Subcutaneous adipose tissue (tissue), 4 donors: ENCODE measurements around the gene GCH1. TPM values are rescaled to one million over a fixed set of nuclear protein-coding genes. Genes with fewer than 3 reads are reported as not detected.

Source experiments
- CTCF ChIP-seq: fragments of 450-650 bp; IDR thresholded peaks from one replicate; pipeline ENCODE4 v1.5.1; 2016; ENCODE audit warnings: low read depth, mild to moderate bottlenecking, control low read depth, antibody characterized with exemption, moderate library complexity
- total RNA-seq, 4 donors: library from RNA; depleted of rRNA; stranded (reverse); fragments of >200 nt; gene quantifications; one replicate each; pipeline ENCODE4 v1.1.0, GENCODE V29; 2016

GCH1 gene
- total RNA-seq, 4 donors from 2014 or later: 2.6 to 7.6 (median 4.9) TPM

GRCh38 chr14:54877015-54877702 lies 25.5 kb downstream of the GCH1 start:
- no peak for TF ChIP-seq CTCF

GRCh38 chr14:54867011-54867410 lies 35.6 kb downstream of the GCH1 start:
- TF ChIP-seq CTCF: no peak

- no peak for TF ChIP-seq CTCF
Measured at GRCh38 chr14:54866588-54866987, 36.0 kb downstream of the GCH1 start.

- no peak for TF ChIP-seq CTCF
Measured at GRCh38 chr14:54864526-54864925, 38.1 kb downstream of the GCH1 start.

- TF ChIP-seq CTCF: no peak
Measured at GRCh38 chr14:54857830-54858269, 44.8 kb downstream of the GCH1 start.

GRCh38 chr14:54856152-54856551 lies 46.5 kb downstream of the GCH1 start:
- TF ChIP-seq CTCF: no peak

- no peak for TF ChIP-seq CTCF
Measured at GRCh38 chr14:54854181-54854580, 48.4 kb downstream of the GCH1 start.
